Skeletal muscle cell (primary cell): ENCODE measurements around the gene COPS3.
A peak's percentile ranks its signal among the peaks of the same experiment; 100 is the strongest.
"Not testable (repeated sequence)": the region's sequence is repeated elsewhere in the genome, so short reads cannot be mapped to it uniquely, and the experiment has no call there.

Experiments
- DNase-seq: peaks from one replicate; pipeline ENCODE4 v3.0.0-alpha.2; 2010; ENCODE audit warnings: low read depth
- H3K4me3 ChIP-seq: 2 replicates; pipeline ENCODE4 v1.5.1; 2011; ENCODE audit warnings: low read depth, mild to moderate bottlenecking, control low read depth, low read length, moderate library complexity

COPS3 gene

DNA sequence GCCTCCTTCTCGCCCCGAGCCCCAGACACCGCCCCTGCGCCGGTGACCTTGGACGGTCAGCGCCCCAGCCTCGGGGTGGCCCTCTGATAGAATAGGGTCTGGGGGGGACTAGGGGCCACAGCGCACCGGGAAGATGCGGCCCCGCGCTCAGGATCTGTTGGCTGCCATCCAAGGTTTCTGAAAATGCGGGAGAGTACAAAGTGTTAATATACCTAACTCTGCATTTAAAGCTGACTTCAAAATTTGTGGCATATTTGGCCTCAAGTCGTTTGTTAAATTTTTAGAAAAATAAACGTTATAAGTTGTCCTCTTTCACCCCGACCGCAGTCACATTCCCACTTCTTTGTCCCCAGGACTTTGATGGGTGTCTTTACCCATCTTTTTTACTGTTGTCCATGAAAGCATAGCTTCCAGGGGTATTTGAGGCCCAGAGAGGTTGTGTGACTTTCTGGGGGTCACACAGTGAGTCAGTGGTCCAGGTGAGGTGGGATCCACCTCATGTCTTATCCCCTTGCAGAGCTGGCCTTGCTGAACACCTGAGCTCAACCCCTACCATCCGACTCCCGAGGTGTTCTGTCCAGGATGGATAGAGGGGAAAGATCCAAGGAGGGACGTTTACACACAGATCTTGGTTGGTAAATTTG is 22.9 kb upstream of the COPS3 start:
- H3K4me3 ChIP-seq, result peak overlapping the region; percentile 63
- no peak for DNase-seq

DNA sequence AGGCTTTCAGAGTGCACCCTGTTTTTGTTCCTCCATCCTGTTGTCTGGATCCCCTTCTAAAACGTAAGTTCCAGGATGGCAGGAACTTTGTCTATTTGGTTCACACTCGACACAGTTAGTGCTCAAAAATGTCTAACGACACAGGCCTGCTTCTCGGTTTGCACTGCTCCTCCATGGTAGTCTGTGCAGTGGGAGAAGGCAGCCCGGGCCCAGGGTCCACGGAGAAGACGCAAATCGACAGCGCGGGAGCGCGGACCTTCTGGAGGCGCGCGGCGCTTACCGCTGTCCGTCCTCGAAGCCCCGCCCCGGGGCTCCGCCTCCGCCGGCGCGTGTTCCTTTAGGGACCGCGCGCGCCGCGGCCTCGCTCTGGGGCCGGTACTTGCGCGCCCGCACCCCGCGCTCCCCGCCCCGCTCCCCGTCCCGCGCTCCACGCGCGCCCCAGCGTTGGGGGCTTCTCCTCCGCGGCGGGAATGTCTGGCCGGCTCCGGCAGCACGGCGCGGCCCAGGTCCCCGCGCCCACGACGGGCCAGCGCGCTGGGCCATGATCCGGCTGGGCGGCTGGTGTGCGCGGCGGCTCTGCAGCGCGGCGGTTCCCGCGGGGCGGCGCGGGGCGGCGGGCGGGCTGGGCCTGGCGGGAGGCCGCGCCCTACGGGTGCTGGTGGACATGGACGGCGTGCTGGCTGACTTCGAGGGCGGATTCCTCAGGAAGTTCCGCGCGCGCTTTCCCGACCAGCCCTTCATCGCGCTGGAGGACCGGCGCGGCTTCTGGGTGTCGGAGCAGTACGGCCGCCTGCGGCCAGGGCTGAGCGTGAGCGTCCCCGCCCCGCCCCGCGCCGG is 22.2 kb upstream of the COPS3 start, which contains the start of gene NT5M:
NT5M (plus strand) TSS at position 364 of the 837 bp plus-strand sequence; CDS start at position 542, 178 bp downstream.
- peak within 1 kb of the TSS; percentile 63 for H3K4me3 ChIP-seq

GRCh38 chr17:17301659-17302058 is 20.6 kb upstream of the COPS3 start:
- DNase-seq, H3K4me3 ChIP-seq: not testable (repeated sequence)

More for the DNA sequence above, 22.2 kb upstream of the COPS3 start, which contains the start of gene NT5M:
- DNase-seq, result no peak

DNA sequence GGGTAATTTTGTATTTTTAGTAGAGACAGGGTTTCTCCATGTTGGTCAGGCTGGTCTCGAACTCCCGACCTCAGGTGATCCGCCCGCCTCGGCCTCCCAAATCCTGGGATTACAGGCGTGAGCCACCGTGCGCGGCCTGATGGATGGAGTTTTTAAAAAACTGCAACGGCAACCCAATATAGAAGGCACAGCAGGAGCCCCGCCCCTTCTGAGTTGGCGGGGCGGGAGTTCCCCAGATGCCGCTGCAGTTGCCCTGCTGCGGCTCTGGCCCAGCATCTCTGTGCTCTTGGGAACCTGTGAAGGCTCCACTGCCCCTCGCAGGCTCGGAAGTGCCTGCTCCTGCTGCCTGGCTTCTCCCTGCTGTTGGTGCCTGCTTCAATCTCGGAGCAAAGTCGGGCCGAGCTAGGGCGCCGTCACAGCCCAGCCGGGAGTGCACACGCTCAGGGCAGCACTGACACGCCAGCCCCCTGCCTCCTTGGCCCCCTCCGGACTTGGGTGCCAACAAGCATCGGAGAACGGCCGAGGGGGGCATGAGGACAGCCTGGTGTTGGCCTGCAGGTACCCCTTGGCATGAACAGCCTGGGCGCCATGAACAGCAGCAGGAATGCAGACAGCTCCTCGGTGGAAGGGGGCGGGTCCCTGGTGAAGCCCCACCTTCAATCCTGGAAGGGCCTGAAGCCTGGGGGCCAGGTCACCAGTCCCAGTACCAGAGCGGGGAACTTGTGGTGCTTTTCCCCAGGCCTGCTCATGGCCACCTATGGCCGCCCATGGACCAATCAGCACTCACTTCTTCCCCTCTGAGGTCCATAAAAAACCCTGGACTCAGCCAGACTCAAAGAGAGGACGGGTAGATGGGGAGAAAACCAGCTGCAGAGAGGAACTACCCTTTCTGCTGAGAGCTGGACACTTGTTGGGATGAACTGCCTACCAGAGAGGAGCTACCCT is 19.9 kb upstream of the COPS3 start:
- H3K4me3 ChIP-seq, result peak overlapping the region; percentile 23
- no peak for DNase-seq

DNA sequence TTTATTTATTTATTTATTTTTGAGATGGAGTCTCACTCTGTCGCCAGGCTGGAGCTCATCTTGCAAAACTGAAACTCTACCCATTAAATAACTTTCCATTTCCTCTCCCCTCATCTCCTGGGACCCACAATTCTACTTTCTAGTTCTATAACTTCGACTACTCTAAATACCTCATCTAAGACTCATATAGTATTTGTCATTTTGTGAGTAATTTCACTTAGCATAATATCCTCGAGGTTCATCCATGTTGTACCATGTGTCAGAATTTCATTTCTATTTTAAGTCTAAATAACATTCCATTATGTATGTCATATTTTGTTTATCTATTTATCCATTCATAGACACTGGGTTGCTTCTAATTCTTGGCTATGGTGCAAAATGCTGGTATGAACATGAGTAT is 17.1 kb upstream of the COPS3 start:
- DNase-seq, result no peak
- no peak overlapping the region for H3K4me3 ChIP-seq

GRCh38 chr17:17297217-17297616 is 16.2 kb upstream of the COPS3 start:
- peak; percentile 39 for DNase-seq
- H3K4me3 ChIP-seq, result no peak overlapping the region

- H3K4me3 ChIP-seq, result no peak overlapping the region
- DNase-seq, result no peak
Observed at GRCh38 chr17:17295141-17295540, 14.1 kb upstream of the COPS3 start.

DNA sequence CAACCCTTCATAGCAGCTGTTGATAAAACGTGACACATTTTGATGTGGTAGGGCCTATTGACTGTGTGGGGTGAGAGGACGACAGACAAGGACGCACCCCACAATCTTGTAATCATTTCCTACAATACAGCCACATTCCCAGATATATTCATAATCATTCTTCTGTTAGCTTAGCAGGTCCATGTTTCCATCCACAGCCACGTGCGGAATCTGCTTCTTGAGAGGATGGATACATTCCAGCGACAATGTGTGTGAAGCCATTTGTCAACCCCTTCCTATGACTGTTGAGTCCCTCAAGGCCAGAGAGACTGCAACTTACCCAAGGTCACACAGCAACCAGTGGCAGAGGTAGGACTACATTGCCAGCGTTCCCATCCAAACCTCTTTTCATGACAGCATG is 8.7 kb upstream of the COPS3 start:
- no peak overlapping the region for H3K4me3 ChIP-seq
- DNase-seq, result no peak

DNA sequence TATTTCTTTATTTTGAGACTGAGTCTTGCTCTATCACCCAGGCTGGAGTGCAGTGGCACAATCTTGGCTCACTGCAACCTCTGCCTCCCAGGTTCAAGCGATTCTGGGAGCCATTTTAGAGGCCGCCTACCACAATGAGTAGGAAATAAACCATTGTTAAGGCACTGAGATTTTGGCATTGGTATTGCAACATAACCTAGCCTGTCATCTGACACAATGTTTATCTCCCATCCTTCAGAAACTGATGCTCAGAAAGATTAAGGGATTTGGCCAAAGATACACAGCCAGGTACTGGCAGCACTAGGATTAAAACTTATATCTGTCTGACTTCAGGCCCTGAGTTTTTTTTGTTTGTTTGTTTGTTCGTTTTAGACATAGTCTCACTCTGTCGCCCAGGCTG is 8.0 kb upstream of the COPS3 start:
- H3K4me3 ChIP-seq, result no peak overlapping the region
- no peak for DNase-seq

GRCh38 chr17:17285951-17286350 is 4.9 kb upstream of the COPS3 start:
- no peak for DNase-seq

DNA sequence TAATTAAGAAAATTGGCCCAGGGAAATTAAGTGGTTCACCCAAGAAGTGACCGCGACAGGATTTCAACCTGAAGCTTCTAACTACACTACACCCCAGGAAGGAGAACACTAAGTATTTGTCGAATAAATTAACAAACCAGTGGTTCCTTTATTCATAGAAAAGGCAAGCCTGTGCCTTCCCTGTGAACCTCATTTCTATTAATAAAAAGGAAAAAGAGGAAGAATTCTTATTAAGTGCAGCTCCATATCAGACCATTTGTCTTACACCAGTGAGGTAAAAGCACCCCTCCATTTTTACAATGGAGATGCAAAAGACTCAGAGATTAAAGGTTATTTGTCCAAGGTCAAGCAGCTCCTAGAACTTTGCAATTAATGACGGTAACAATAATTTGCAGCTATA is 1.7 kb downstream of the COPS3 start:
- H3K4me3 ChIP-seq, result no peak overlapping the region
- DNase-seq, result no peak

More at GRCh38 chr17:17285951-17286350, 4.9 kb upstream of the COPS3 start:
- no peak overlapping the region for H3K4me3 ChIP-seq

GRCh38 chr17:17277431-17277830 is 3.6 kb downstream of the COPS3 start:
- not testable (repeated sequence) for H3K4me3 ChIP-seq, DNase-seq

GRCh38 chr17:17275971-17276370 is 5.1 kb downstream of the COPS3 start:
- no peak for DNase-seq
- H3K4me3 ChIP-seq, result no peak overlapping the region

- no peak overlapping the region for H3K4me3 ChIP-seq
- DNase-seq, result no peak
Observed at GRCh38 chr17:17269926-17270773, 10.9 kb downstream of the COPS3 start.

GRCh38 chr17:17264430-17264829 is 16.6 kb downstream of the COPS3 start:
- DNase-seq, result no peak
- no peak overlapping the region for H3K4me3 ChIP-seq

DNA sequence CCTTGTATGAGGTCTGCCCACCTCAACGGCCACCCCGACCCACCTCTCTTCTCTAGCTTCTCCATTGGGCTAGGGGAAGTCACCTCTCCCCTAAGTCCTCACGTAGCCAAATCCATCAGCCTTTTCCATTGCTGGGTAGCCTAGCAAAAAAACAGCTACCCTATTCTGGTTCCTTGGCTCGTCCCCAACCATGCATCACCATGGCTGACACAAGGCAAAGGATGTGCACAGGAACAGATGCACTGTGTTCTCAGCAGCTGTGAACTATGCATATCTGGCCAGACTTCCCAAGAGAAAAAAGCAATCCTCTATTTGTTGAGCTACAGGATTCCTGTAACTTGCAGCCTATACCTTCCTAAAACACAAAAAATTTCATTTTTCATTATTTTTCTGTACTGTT is 22.0 kb downstream of the COPS3 start:
- H3K4me3 ChIP-seq, result no peak overlapping the region

GRCh38 chr17:17258011-17258410 is 23.0 kb downstream of the COPS3 start:
- no peak overlapping the region for H3K4me3 ChIP-seq
- DNase-seq, result no peak

More for the DNA sequence above, 22.0 kb downstream of the COPS3 start:
- no peak for DNase-seq

- DNase-seq, result no peak
- H3K4me3 ChIP-seq, result no peak overlapping the region
Observed at GRCh38 chr17:17256316-17256715, 24.7 kb downstream of the COPS3 start.

DNA sequence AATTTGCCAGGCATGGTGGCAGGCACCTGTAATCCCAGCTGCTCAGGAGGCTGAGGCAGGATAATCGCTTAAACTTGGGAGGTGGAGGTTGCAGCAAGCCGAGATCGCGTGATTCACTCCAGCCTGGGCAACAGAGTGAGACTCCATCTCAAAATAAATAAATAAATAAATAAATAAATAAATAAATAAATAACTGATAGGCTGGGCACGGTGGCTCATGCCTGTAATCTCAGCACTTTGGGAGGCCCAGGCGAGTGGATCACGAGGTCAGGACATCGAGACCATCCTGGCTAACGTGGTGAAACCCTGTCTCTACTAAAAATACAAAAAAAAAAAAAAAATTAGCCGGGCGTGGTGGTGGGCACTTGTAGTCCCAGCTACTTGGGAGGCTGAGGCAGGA is 25.4 kb downstream of the COPS3 start:
- DNase-seq, H3K4me3 ChIP-seq: not testable (repeated sequence)
